ENCODE results near the gene ZNF816. TPM values are rescaled to one million over a fixed set of nuclear protein-coding genes. Genes with fewer than 3 reads are reported as not detected.

ZNF816 gene
- total RNA-seq, 4 donors from 2014 or later = 4.7 to 10.8 (median 6.7) TPM

DNA sequence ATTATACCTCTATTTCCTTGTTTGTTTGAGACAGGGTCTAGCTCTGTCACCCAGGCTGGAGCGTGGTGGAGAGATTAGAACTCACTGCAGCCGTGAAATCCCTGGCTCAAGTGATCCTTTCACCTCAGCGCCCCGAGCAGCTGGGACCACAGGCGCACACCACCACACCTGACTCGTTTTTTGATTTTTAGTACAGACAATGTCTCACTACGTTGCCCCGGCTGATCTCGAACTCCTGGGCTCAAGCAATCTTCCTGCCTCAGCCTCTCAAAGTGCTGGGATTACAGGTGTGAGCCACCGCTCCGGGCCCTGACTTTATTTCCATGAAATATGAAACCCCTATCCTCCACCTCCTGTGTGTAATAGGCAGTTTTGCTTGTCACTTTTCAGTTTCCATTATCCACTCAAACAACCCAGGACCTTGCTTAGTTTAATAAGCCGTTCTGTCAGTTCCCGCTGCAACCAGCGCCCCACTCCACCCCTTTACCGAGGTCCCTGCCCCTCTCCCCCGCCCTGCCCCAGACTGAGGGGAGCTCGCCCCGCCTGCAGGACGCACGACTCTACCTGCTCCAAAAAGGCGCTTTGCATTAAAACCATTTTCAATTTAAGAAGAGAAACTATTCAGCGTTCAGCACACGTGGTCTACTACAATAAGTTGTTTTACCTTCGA is 16.9 kb downstream of the ZNF816 start:
- TF ChIP-seq, protein P1, sequence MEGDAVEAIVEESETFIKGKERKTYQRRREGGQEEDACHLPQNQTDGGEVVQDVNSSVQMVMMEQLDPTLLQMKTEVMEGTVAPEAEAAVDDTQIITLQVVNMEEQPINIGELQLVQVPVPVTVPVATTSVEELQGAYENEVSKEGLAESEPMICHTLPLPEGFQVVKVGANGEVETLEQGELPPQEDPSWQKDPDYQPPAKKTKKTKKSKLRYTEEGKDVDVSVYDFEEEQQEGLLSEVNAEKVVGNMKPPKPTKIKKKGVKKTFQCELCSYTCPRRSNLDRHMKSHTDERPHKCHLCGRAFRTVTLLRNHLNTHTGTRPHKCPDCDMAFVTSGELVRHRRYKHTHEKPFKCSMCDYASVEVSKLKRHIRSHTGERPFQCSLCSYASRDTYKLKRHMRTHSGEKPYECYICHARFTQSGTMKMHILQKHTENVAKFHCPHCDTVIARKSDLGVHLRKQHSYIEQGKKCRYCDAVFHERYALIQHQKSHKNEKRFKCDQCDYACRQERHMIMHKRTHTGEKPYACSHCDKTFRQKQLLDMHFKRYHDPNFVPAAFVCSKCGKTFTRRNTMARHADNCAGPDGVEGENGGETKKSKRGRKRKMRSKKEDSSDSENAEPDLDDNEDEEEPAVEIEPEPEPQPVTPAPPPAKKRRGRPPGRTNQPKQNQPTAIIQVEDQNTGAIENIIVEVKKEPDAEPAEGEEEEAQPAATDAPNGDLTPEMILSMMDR (IDR thresholded peaks at IDR 0.05; ENCODE audit: low read depth) = no peak

DNA sequence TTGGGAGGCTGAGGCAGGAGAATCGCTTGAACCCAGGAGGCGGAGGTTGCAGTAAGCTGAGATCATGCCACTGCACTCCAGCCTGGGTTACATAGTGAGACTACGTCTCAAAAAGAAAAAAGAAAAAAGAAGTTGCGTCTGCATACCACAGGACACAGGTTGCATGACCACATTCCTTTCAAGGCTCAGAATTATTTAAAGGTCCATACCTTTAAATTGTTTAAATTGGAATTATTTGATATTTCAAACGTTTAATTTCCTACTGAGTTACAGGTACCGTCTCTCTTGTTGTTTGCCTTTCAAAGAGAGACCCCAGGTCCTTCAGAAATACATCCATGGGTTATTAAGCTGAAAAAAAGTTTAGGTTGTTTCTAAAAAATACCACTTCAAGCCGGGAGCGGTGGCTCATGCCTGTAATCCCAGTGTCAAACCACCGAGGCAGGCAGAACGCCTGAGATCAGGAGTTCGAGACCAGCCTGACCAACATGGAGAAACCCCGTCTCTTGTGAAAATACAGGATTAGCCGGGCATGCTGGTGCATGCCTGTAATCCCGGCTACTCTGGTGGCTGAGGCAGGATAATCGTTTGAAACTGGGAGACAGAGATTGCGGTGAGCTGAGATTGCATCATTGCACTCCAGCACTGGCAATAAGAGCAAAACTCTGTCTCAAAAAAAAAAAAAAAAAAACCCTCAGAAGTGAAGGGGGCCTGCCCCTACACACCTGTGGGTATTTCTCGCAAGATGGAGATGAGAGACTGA is 18.6 kb downstream of the ZNF816 start:
- TF ChIP-seq, protein P1 (IDR thresholded peaks at IDR 0.05; ENCODE audit: low read depth) = no peak

DNA sequence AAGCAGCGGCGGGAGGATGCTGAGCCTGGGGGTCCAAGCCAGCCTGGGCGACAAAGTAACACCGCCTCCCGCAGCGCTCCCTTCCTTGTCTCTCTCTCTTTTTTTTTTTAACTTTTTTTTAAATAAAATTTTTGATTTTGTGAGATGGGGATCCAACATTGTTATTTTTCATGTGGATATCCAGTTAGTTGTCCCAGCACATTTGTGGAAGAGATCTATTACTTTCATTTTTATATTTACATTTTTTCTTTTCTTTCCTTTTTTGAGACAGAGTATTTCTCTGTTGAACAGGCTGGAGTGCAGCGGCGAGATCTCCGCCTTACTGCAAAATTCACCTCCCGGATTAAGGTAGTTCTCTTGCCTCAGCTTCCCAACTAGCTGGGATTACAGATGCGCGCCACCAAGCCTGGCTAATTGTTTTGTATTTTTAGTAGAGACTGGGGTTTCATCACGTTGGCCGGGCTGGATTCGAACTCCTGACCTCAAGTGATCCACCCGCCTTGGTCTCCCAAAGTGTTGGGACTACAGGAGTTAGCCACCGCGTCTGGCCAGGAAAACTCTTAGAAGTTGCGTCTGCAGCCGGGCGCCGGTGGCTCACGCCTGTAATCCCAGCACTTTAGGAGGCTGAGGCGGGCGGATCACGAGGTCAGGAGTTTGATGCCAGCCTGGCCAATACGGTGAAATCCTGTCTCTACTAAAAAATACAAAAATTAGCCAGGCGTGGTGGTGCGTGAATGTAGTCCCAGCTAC is 19.4 kb downstream of the ZNF816 start:
- TF ChIP-seq, protein P1 (IDR thresholded peaks at IDR 0.05; ENCODE audit: low read depth) = no peak

DNA sequence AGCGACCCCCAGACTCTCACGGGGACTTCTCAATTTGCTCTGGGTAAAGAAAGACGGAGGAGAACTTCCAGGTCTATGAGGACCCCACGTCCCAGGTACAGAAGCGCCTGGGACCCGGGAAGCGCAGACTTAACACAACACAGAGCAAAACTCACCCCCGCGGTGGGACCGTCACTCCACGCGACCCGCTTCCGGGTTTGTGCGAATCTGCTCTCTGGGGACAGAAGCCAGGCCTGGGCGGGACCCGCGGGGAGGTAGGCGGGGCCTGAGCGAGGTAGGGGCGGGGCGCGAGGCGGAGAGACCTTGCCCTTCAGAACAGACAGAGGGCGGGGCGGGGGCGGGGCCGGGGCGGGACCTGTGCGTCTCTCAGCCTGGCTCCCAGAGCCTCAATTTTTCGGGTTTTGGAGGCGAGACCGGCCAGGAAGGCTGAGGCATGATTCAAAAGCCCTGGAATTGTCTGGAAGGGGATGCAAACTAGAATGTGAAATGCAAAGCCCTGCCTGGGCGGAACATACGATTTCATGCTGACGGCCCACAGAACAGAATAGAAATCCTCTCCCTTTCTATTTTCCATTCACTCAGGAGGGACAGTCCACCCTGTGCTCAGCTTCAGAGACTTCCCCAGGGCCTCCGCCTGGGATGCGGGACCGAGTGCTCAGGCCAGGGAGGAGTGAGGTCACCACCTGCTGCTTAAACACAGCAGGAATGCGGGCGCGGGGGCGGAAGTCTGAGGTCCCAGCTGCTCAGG is 20.1 kb downstream of the ZNF816 start:
- TF ChIP-seq, protein P1 (IDR thresholded peaks at IDR 0.05; ENCODE audit: low read depth) = no peak

DNA sequence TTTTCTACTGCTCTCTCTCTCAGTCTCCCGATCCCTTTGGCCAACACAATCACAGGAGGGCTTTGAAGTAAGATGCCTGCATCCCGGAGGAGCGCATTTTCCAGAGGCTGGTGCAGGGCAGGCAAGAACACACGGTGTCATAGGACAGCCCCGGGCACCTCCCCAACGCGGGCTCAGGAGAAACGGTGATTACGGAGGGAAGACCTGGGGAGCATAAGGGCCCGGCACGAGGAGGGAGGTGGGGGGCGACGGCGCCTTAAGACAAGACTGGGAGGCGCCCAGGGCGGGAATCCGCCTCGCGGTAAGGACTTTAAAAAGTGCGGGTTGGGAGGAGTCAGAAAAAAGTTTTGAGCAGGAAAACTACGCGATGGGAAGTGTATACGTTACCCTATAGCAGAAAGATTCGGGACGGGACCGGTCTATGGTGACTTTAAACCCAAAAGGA is 20.7 kb downstream of the ZNF816 start:
- TF ChIP-seq, protein P1 (IDR thresholded peaks at IDR 0.05; ENCODE audit: low read depth) = no peak

DNA sequence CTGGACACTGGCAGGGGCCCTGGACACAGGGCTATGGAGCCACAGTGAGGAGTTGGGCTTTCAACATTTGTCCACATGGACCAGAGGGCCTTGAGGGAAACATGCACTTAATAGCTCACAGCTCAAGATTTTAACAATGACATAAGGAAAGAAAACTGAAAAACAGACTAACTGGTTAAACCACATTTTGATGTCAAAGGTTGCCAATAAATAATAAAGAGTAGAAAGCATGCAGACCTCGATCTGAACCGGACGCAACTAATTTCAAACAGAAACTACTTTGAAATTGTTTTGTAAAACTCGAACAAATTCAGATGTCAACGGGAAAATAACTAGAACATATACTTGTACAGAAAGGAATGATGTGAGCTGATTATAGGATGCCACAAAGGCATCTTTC is 23.9 kb downstream of the ZNF816 start:
- TF ChIP-seq, protein P1 (IDR thresholded peaks at IDR 0.05; ENCODE audit: low read depth) = no peak

All from subcutaneous adipose tissue (tissue), 4 donors.